SJSA1 (cell line): ENCODE data around the gene RUBCNL. TPM values are rescaled to one million over a fixed set of nuclear protein-coding genes. Genes with fewer than 3 reads are reported as not detected.

Experiments
- DNase-seq, 2 experiments: peaks; one replicate each; pipeline ENCODE4 v3.0.0-alpha.2; 2015 to 2020; ENCODE audit warnings: low spot score in 2 of 2, low read depth in 1 of 2
- H3K27ac ChIP-seq: fragments of 250-450 bp; sonication (Bioruptor Pico); 2 replicates; pipeline ENCODE4 v1.5.1; 2020; ENCODE audit warnings: mild to moderate bottlenecking, moderate library complexity
- H3K27me3 ChIP-seq: fragments of 250-450 bp; sonication (Bioruptor Pico); replicated peaks from 2 replicates; pipeline ENCODE4 v1.5.1; 2020; ENCODE audit warnings: mild to moderate bottlenecking, moderate library complexity
- H3K36me3 ChIP-seq: fragments of 250-450 bp; sonication (Bioruptor Pico); 2 replicates; pipeline ENCODE4 v1.5.1; 2020; ENCODE audit warnings: mild to moderate bottlenecking
- H3K4me1 ChIP-seq: fragments of 250-450 bp; sonication (Bioruptor Pico); replicated peaks from 2 replicates; pipeline ENCODE4 v1.6.1; 2021; ENCODE audit warnings: mild to moderate bottlenecking
- H3K4me3 ChIP-seq: fragments of 250-450 bp; sonication (Bioruptor Pico); 2 replicates; pipeline ENCODE4 v1.5.1; 2020; ENCODE audit warnings: mild to moderate bottlenecking
- H3K9me3 ChIP-seq: fragments of 250-450 bp; sonication (Bioruptor Pico); replicated peaks from 2 replicates; pipeline ENCODE4 v1.5.1; 2020; ENCODE audit warnings: mild to moderate bottlenecking
- total RNA-seq: library from RNA; depleted of rRNA; stranded (reverse); fragments of >200 nt; shearing (Covaris generic); gene quantifications from 2 replicates; pipeline ENCODE4 v1.2.3, GENCODE V29; 2014; rRNA removed

RUBCNL gene
- total RNA-seq, 1 experiment from 2014 or later, result 0.21 TPM

GRCh38 chr13:46296115-46296822 lies 90.8 kb downstream of the RUBCNL start:
- Histone ChIP-seq H3K36me3 (no peaks in the 10 kb centered on the region), H3K27ac (no peak overlapping the region), H3K27me3 (no peaks in the 10 kb centered on the region), H3K4me1 (peaks cover 13% of the 10 kb centered on the region), H3K9me3 (no peaks in the 10 kb centered on the region), H3K4me3 (no peak overlapping the region)
- peak in 1 of 2 experiments; percentile 12 for DNase-seq

DNA sequence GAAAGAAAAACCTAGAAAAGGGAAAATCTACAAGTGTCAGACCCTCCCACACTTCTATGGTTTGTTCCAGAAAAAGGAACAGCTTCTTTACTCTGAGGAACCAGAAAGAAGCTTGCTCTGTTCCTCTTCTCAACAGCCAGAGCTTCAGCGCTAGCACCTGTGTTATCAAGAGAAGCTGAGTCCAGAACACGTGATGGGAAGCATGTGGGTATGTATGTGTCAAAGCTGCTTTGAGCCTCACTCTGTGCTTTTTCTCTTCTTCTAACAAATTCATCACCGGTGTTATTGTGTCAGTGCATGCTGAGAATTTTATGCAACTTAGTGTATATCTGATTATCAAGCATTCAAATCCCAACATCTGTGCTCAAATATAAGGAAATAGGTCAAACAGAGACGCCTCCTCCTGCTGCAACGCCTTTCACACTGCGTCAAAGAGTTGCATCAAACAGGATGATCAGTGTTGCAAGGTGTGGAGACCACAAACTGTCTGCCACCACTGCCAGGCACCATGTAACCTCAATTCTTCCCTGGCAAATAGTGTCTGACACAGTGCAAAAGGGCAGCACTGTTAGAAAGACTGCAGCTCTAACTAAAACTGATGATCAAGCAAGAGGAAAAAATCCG lies 91.4 kb downstream of the RUBCNL start:
- no peak overlapping the region for H3K4me3 ChIP-seq
- no peak overlapping the region for H3K27ac ChIP-seq
- no peak for DNase-seq

DNA sequence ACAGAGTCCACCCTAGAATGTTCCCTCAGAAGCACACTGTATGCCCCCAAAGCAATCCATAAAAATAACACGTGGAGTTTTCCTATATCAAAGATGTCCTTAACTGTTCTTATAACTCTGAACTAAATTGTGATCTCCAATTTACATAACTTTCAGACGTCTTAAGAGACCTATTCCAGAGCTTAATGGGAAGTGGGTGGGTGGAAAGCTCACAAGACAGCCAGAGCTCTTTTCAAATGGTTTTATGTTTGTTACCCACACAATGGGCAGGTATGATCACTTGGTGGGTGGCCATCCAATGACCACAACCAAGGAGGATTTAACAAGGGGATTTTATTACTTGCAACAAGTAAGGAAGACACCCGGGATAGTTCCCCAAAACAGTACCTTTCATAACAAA lies 93.6 kb downstream of the RUBCNL start:
- H3K4me1 ChIP-seq, result peaks cover 13% of the 10 kb centered on the region
- H3K9me3 ChIP-seq, result no peaks in the 10 kb centered on the region
- no peak overlapping the region for H3K27ac ChIP-seq
- no peak for DNase-seq
- H3K36me3 ChIP-seq, result no peaks in the 10 kb centered on the region
- H3K27me3 ChIP-seq, result no peaks in the 10 kb centered on the region
- no peak overlapping the region for H3K4me3 ChIP-seq

More for the DNA sequence above, 91.4 kb downstream of the RUBCNL start:
- Histone ChIP-seq H3K27me3 (no peaks in the 10 kb centered on the region), H3K4me1 (peaks cover 13% of the 10 kb centered on the region), H3K36me3 (no peaks in the 10 kb centered on the region), H3K9me3 (no peaks in the 10 kb centered on the region)

Other genes starting within 250 kb of the RUBCNL start
- gene LCP1, start 205.1 kb downstream of the RUBCNL start, total RNA-seq, result 49.3 and 73.0 TPM in 2 replicates
- not detected in 2 replicates for gene LRRC63, start 175.3 kb downstream of the RUBCNL start, total RNA-seq
- 4.3 and 6.3 TPM in 2 replicates for gene LRCH1, start 165.9 kb upstream of the RUBCNL start, total RNA-seq